PC-9 (cell line): ENCODE measurements around the gene KRTAP4-4.

ENCODE experiments used
- EZH2 ChIP-seq: fragments of 200-600 bp; sonication (generic); IDR thresholded peaks from 2 replicates; pipeline ENCODE4 v1.8.0; 2017; ENCODE audit warnings: antibody characterized with exemption, low read depth
- TF ChIP-seq, protein P1 (sequence below): fragments of 200-600 bp; sonication (generic); conservative IDR thresholded peaks from 2 replicates; pipeline ENCODE4 v1.6.1; 2017; ENCODE audit warnings: mixed run types, antibody characterized with exemption, mild to moderate bottlenecking, moderate library complexity

DNA sequence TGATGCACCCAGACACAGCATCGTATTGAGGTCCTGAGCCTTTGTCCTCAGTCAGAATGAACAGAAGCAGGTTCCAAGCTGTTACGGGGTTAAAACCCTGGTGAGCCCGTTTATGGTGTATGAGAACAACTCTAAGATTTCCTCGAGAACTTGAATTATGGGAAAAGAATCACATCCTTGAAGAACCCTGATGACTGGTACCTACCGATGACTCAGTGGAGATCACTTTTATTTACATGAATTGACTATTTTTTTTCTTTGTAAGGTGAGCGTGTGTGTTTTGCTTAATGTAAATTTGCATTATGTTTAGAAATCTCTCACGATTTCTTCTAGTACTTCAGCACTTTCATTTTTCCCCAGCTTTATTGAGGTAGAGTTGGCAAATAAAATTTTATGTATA, 3.3 kb upstream of the KRTAP4-4 start:
- TF ChIP-seq, protein P1, sequence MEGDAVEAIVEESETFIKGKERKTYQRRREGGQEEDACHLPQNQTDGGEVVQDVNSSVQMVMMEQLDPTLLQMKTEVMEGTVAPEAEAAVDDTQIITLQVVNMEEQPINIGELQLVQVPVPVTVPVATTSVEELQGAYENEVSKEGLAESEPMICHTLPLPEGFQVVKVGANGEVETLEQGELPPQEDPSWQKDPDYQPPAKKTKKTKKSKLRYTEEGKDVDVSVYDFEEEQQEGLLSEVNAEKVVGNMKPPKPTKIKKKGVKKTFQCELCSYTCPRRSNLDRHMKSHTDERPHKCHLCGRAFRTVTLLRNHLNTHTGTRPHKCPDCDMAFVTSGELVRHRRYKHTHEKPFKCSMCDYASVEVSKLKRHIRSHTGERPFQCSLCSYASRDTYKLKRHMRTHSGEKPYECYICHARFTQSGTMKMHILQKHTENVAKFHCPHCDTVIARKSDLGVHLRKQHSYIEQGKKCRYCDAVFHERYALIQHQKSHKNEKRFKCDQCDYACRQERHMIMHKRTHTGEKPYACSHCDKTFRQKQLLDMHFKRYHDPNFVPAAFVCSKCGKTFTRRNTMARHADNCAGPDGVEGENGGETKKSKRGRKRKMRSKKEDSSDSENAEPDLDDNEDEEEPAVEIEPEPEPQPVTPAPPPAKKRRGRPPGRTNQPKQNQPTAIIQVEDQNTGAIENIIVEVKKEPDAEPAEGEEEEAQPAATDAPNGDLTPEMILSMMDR = no peak
- no peak for TF ChIP-seq EZH2
